NCI-H1417 treated with DMSO at 0.1 percent for 48 hours (cell line): ENCODE measurements around the gene SMG1.
"Not testable (repeated sequence)": the region's sequence is repeated elsewhere in the genome, so short reads cannot be mapped to it uniquely, and the experiment has no call there.

Experiments used
- DNase-seq: peaks from one replicate; lab custom pipeline; 2025; lab: John Stamatoyannopoulos, UW

Gene SMG1

DNA sequence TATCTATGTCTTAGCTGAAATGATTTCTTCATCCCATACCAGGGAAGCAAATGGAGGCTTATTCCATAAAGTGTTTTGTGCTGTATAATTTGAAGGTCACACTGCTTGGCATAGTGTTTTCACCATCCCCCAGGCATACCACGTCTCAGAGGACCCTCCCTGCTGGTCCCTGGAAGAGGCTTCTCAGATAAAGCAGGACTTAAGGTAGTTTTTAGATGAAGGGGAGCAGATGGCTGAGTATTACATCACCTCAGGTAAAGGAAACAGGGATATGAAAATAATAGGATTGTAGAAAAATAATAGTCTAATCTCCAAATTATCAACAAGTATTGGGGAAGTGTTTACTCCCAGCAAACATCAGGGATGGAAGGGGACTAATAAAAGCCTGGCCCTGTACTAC, 7.3 kb upstream of the SMG1 start:
- no peak for DNase-seq

- no peak for DNase-seq
Measured at GRCh38 chr16:18932243-18932987, 6.2 kb upstream of the SMG1 start.

DNA sequence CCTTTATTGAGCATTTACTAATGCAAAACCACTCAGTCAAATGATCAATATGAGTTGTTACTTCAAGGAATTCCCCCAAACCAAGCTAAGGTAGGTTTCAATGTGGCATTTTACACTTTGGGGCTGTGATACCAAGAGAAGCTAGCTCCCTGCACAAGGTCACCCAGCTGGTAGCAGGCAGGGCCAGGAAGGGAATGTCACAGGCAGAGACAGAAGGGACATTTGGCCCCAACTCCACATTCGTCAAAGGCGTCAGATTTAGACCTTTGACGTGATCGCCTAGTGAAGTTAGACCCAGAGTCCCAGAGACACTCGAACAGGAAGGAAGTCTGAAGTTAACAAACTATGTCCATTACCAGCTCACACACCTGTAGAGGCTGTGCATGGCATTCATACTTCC, 5.5 kb upstream of the SMG1 start:
- no peak for DNase-seq

DNA sequence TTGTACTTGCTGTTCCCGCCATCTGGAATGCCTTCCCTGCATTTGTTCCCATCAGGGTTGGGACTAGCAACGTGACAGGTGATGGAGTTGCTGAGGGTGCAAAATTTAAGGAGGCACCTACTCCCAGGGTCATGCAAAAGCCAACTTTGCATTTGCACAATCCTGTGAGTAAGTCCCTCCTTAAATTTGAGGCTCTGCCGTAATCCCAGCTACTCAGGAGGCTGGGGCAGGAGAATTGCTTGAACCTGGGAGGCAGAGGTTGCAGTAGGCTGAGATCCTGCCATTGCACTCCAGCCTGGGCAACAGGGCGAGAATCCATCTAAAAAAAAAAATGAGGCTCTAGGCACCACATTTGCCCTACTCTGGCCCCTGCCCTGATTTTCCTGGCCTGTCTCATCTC, 3.9 kb upstream of the SMG1 start:
- not testable (repeated sequence) for DNase-seq

GRCh38 chr16:18928073-18928472, 1.9 kb upstream of the SMG1 start:
- DNase-seq, result not testable (repeated sequence)

DNA sequence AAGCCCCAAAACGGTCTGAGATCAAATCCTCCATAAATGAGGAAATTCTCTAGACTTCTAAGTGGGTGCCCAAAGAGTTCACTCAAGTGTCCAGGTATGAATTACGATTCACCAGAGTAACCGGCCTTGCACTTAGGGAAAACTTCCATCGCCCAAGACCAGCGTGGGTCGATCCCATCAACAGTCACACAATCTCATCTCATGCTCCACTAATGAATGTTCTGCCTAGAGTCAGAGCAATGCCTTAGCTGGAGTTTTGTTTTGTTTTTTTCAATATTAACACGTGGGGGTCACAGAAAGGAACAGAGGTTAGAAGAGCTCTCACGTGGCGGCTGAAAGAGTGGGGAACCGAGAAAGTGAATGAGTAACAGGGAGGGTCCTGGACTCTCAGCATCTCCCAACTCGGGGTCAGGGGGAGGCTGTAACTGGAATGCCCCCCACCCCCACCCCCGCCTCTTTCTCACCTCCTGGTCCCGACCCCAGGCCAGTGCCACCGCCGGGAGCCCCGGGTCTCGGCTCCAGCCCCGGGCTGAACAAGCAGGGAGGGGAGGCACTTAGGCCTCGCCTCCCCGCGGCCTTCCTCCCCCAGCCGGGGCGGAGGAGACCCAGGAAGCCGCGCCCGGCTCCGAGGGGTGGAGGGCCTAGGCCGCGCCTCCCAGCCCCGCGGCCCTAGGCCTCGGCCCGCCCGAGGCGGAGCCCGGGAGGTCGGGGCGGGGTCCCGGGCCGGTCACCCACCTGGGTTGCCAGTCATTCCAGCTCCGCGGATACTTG, 808 bp downstream of the SMG1 start:
- not testable (repeated sequence) for DNase-seq

DNA sequence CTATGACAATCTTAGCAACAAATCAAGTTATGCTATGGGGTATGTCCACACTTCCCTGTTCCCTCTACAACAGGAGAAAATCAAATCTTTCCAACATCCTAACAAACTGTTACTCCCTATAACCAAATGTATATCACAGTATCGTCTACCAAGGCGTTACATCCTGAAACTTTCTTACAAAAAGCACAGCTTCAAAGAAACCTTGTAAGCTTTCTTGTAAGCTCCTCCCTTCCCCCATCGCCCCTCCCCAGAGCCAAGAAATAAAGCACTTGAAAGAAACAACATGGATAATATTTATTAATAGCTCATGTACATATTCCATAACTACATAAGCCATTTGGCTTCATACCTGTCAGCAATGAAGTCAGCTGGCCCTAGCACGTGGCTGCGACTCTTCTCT, 2.3 kb downstream of the SMG1 start:
- DNase-seq, result not testable (repeated sequence)

DNA sequence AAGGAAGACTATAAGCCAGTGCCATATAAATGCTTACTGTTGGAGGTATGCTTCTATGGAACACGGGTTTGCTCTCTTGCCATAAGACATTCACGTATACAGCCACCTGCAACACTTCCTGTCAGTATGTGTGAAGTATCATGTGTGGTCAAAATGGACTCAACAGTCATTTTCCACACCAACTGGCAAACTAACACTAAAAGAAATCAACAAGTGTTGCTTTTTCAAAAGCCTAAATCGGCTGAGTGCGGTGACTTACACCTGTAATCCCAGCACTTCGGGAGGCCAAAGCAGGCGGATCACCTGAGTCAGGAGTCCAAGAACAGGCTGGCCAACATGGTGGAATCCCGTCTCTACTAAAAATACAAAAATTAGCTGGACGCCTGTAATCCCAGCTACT, 3.1 kb downstream of the SMG1 start:
- not testable (repeated sequence) for DNase-seq

- not testable (repeated sequence) for DNase-seq
Measured at GRCh38 chr16:18909585-18909984, 16.6 kb downstream of the SMG1 start.

- DNase-seq, result not testable (repeated sequence)
Measured at GRCh38 chr16:18908716-18909115, 17.5 kb downstream of the SMG1 start.

GRCh38 chr16:18902778-18903177, 23.4 kb downstream of the SMG1 start:
- not testable (repeated sequence) for DNase-seq

GRCh38 chr16:18902044-18902443, 24.2 kb downstream of the SMG1 start:
- not testable (repeated sequence) for DNase-seq

DNA sequence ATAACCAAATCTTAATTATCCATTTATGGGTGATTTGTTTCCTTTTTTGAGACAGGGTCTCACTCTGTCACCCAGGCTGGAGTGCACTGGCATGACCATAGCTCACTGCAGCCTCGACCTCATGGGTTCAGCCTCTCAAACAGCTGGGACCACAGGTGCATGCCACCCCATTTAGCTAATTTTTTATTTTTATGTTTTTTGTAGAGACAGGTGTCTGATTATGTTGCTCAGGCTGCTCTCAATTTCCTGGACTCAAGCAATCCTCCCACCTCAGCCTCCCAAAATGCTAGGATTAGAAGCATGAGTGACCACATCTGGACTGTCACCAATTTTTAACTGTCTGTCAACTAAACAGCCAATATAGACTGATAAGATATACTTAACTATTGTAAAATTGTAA, 25.0 kb downstream of the SMG1 start:
- not testable (repeated sequence) for DNase-seq

- not testable (repeated sequence) for DNase-seq
Measured at GRCh38 chr16:18884456-18884855, 41.8 kb downstream of the SMG1 start.

- not testable (repeated sequence) for DNase-seq
Measured at GRCh38 chr16:18877734-18878133, 48.5 kb downstream of the SMG1 start.

- DNase-seq, result not testable (repeated sequence)
Measured at GRCh38 chr16:18877259-18877658, 48.9 kb downstream of the SMG1 start.

GRCh38 chr16:18876301-18876700, 49.9 kb downstream of the SMG1 start:
- DNase-seq, result not testable (repeated sequence)

DNA sequence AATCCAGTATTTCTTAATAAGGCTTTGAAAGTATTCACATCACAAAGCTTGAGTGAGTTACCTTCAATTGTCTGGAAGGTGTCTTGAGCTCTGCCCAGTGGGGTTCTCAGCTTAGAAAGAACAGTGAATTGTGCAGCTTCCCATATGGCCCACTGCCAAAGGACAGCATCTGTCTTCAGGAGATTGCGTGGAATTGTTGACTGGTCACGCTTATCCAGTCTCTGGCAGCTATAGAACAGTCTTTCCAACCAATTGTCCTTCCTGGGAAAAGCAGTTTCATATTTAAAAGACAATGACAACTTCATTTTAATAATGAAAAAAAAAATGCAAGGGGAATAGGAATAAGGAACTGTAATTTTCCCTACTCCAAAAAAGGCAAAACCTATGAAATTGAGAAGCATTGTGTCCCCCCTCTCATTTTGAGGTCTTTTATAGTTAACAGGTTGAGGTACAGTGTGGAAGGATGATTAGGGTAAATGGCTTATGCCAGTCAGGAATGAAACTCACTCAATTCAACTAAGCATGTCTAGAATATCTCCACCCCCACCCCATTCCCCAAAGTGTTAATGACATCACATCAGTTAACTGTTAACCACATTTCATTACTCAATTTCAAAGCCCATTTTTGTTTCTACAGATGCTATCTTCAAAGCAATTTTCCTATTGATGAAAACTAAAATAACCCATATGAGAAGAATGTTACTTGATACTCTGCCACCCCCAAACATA, 57.0 kb downstream of the SMG1 start:
- DNase-seq, result not testable (repeated sequence)

DNA sequence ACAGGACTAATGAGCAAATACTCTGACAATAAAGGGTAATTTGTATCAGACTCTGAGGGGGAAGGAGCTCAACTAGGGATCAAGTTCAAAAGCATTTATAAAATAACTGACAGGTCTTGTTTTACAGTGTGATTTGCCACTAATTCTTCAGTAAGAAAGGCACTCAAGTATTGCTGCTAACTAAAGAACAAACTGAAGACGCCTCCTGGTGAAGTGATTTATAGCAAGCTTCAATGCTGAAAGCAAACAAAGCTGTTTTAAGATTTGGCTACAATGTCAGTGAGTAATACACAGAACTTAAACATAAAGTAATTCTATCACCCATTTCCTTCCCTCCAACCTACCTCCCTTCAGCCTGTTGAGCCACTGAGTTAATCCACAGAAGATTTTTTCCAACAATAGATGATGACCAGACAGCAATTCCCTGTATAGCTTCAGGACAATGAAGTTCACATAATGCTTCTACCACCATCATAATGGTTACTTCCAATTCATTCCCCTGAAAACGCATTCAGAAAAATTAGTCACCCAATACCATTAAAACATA, 59.9 kb downstream of the SMG1 start:
- not testable (repeated sequence) for DNase-seq

DNA sequence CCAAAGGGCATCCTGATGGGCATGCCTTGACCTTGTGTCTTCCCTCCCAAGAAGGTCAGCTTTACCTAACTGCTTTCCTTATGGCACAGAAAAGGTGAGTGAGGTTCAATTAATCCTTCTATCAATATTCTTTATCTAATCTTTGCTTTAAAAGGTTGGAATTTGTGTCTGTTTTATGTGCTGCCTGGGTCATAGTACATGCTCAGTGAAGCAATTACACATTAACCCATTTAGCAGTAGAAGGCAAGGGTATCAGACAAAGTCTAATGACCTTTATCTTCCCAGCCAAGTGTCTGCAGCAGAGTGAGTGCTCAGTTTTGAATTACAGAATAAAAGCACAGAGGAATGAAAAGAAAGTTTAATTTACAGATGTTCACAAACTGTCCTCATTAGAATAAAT, 63.3 kb downstream of the SMG1 start:
- DNase-seq, result not testable (repeated sequence)

GRCh38 chr16:18855196-18855595, 71.0 kb downstream of the SMG1 start:
- DNase-seq, result no peak

- DNase-seq, result no peak
Measured at GRCh38 chr16:18853694-18854093, 72.5 kb downstream of the SMG1 start.
